ENCODE data around the gene COL19A1.

COL19A1 gene

GRCh38 chr6:70125602-70126001 lies 259.2 kb downstream of the COL19A1 start:
- H3K4me3 ChIP-seq (ENCODE audit: low read depth, low read length), result no peak overlapping the region
- no peak overlapping the region for H3K4me2 ChIP-seq (ENCODE audit: low read length)
- H3K27me3 ChIP-seq (ENCODE audit: control insufficient read depth, insufficient read depth, low read length), result no peaks in the 10 kb centered on the region
- H3K4me1 ChIP-seq, result no peaks in the 10 kb centered on the region
- H2AFZ ChIP-seq, result no peak overlapping the region
- no peaks in the 10 kb centered on the region for H3K79me2 ChIP-seq
- no peak overlapping the region for H3K9ac ChIP-seq
- TF ChIP-seq CTCF (IDR thresholded peaks at IDR 0.05), result no peak
- H3K27ac ChIP-seq, result no peak overlapping the region
- H3K9me3 ChIP-seq (ENCODE audit: control insufficient read depth, low read length), result no peaks in the 10 kb centered on the region
- no peaks in the 10 kb centered on the region for H3K36me3 ChIP-seq (ENCODE audit: control insufficient read depth, insufficient read depth, low read length)

GRCh38 chr6:70129341-70129740 lies 263.0 kb downstream of the COL19A1 start:
- no peak overlapping the region for H3K4me2 ChIP-seq (ENCODE audit: low read length)

GRCh38 chr6:70130865-70131264 lies 264.5 kb downstream of the COL19A1 start:
- Histone ChIP-seq H3K4me2 (ENCODE audit: low read length) (no peak overlapping the region), H3K9ac (no peak overlapping the region), H3K4me3 (ENCODE audit: low read depth, low read length) (no peak overlapping the region), H3K79me2 (no peaks in the 10 kb centered on the region), H3K4me1 (no peaks in the 10 kb centered on the region), H3K36me3 (ENCODE audit: control insufficient read depth, insufficient read depth, low read length) (no peaks in the 10 kb centered on the region), H3K9me3 (ENCODE audit: control insufficient read depth, low read length) (no peaks in the 10 kb centered on the region), H3K27ac (no peak overlapping the region), H3K27me3 (ENCODE audit: control insufficient read depth, insufficient read depth, low read length) (no peaks in the 10 kb centered on the region), H2AFZ (no peak overlapping the region)
- TF ChIP-seq CTCF (IDR thresholded peaks at IDR 0.05), result no peak

More at GRCh38 chr6:70129341-70129740, 263.0 kb downstream of the COL19A1 start:
- Histone ChIP-seq H2AFZ (no peak overlapping the region), H3K79me2 (no peaks in the 10 kb centered on the region), H3K4me3 (ENCODE audit: low read depth, low read length) (no peak overlapping the region), H3K9ac (no peak overlapping the region), H3K27me3 (ENCODE audit: control insufficient read depth, insufficient read depth, low read length) (no peaks in the 10 kb centered on the region), H3K4me1 (no peaks in the 10 kb centered on the region), H3K36me3 (ENCODE audit: control insufficient read depth, insufficient read depth, low read length) (no peaks in the 10 kb centered on the region), H3K27ac (no peak overlapping the region), H3K9me3 (ENCODE audit: control insufficient read depth, low read length) (no peaks in the 10 kb centered on the region)
- TF ChIP-seq CTCF (IDR thresholded peaks at IDR 0.05), result no peak

- Histone ChIP-seq H3K9me3 (ENCODE audit: control insufficient read depth, low read length) (no peaks in the 10 kb centered on the region), H3K27ac (no peak overlapping the region), H2AFZ (no peak overlapping the region), H3K27me3 (ENCODE audit: control insufficient read depth, insufficient read depth, low read length) (no peaks in the 10 kb centered on the region), H3K4me1 (no peaks in the 10 kb centered on the region), H3K9ac (no peak overlapping the region), H3K36me3 (ENCODE audit: control insufficient read depth, insufficient read depth, low read length) (no peaks in the 10 kb centered on the region), H3K4me2 (ENCODE audit: low read length) (no peak overlapping the region), H3K79me2 (no peaks in the 10 kb centered on the region), H3K4me3 (ENCODE audit: low read depth, low read length) (no peak overlapping the region)
- no peak for TF ChIP-seq CTCF (IDR thresholded peaks at IDR 0.05)
Observed at GRCh38 chr6:70131528-70131927, 265.2 kb downstream of the COL19A1 start.

GRCh38 chr6:70133246-70133645 lies 266.9 kb downstream of the COL19A1 start:
- H3K27me3 ChIP-seq (ENCODE audit: control insufficient read depth, insufficient read depth, low read length), result no peaks in the 10 kb centered on the region
- TF ChIP-seq CTCF (IDR thresholded peaks at IDR 0.05), result no peak
- no peak overlapping the region for H3K4me3 ChIP-seq (ENCODE audit: low read depth, low read length)
- H3K36me3 ChIP-seq (ENCODE audit: control insufficient read depth, insufficient read depth, low read length), result no peaks in the 10 kb centered on the region
- no peak overlapping the region for H3K27ac ChIP-seq
- H3K9ac ChIP-seq, result no peak overlapping the region
- H3K9me3 ChIP-seq (ENCODE audit: control insufficient read depth, low read length), result no peaks in the 10 kb centered on the region
- no peaks in the 10 kb centered on the region for H3K4me1 ChIP-seq
- H3K79me2 ChIP-seq, result no peaks in the 10 kb centered on the region
- H2AFZ ChIP-seq, result no peak overlapping the region
- H3K4me2 ChIP-seq (ENCODE audit: low read length), result no peak overlapping the region

Data from parathyroid adenoma (tissue), 2 donors.